Dedifferentiated amniotic fluid mesenchymal stem cell (primary cell): ENCODE data around the gene MED12L.

Experiments used
- DNase-seq: peaks from one replicate; pipeline ENCODE4 v3.0.0-alpha.2; 2016; ENCODE audit errors: extremely low spot score

Gene MED12L

DNA sequence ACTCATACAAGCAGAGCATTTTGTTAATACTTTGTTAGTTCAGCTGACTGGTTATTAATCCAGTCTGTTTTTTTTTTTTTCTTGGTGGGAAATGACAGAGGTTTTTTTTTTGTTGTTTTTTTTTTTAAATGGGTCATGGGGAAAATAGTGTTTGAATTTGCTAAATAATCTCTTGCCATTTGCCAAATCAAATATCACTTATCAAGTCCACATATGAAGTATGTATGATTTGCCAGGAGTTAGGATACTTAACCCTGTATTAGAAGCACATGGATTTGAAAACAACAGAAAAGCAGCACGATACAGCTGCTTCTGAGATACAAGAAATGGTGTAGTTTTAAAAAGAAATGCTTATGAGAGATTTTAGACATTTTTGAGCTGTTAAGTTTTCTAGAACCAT is 171.3 kb downstream of the MED12L start:
- no peak for DNase-seq

DNA sequence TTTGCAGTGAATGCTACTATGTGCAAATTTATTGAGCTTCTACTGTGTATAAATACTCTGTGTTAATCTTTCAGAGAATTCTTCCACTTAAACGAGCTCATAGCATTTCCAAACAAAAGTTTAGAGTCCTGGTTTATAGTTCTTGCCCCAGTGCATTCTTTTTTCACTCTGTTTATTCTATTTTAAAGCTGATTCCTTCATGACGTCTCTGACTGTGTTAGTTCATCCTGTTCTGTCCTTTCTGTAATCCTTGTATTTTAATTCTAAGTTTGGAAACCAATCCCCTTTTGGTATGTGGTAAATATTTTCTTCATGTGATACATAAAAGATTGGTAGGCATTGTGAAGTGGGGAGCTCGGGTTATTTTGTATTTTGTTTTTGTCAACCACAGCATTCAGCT is 174.2 kb downstream of the MED12L start:
- DNase-seq, result no peak

DNA sequence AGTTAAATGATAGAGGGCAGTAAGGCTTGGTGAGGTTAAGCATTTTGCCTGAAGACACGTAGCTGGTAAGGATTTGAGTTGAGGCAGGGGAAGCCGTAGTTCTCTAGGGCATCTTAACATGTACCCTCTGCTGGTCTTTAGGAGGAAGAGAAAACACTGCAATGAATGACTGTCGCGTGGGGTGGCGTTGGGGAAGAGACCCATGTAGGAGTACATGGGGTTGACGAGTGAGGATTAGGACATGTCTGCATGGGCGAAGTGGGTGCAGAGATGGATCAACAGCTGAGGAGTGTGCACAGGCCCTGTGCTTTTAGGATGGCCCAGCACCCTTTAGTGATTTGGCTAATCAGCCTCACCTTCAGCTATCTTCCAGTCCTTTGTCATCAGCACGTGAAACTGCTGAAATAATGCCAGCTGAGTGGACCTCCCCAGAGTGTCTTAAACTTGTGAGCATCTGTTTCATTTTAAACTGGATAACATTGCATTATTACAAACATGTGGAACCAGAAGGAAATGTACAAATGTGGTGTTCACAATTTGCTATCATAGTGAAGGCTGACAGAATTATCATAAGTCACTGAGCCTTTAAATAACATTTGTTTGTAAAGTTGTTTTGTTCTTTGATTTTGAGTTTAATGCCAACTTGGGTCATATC is 177.5 kb downstream of the MED12L start:
- DNase-seq, result no peak

GRCh38 chr3:151264605-151265004 is 179.1 kb downstream of the MED12L start:
- DNase-seq, result no peak

- no peak for DNase-seq
These were observed 179.7 kb downstream of the MED12L start for GRCh38 chr3:151265166-151265565.

GRCh38 chr3:151265866-151266265 is 180.4 kb downstream of the MED12L start:
- DNase-seq, result no peak

DNA sequence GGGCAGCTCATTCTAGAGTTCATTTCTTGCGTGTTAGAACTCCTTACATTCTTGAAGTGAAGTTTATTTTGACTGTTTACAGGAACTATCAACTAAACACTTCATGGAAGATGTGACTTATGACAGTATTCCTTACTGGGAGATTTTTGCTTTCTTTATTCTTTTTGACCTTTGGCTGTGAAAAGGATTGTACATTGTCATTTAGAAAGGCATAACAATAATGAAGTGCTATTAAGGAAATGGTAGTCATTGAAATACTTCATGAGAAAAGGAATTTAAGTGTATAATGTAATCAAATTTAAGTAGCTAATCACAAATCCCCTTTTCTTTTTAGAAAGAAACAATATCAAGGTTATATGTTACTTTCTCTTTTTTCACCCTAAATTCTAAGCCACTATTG is 181.6 kb downstream of the MED12L start:
- no peak for DNase-seq

DNA sequence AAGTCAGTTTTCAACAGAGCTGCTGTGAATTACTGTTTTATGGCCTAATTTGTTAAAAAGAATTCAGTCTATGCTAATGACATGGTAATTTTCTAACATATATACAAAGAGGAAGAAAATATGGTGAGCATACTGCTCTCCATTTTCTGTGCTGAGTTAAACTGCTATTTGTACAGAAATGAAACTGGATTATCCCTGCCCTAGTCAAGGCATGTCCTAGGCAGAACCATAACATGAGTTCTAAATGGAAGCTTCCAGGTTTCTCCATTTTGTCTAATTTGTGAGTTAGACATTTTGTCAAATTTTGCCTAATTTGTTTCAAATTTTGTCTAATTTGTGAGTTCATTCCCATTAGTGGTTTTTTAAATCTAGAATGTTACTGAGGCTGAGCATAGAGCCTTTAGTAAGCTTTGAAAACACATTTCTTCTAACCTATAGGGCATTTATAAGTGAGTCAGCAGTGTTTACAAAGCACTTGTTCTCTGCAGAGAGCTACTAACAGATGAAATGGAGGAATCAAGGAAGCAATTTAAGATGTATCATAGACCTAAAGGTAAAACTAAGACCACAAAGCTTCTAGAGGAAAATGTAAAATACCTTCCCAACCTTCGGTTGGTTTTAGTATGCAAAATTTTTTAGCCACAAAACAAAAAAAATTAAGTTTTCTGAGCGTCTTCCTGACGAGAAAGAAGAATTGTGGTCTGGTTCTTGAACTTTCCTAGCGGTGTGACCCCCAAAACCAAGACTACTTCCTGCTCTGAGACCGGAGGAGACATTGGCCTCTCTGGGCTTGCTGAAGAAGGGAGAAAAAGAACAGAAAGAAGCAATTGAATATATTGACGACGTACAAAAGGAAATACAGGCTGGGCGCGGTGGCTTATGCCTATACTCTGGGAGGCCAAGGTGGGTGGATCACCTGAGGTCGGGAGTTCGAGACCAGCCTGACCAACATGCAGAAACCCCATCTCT is 183.1 kb downstream of the MED12L start:
- DNase-seq, result no peak

- no peak for DNase-seq
These were observed 184.2 kb downstream of the MED12L start for GRCh38 chr3:151269631-151270030.

GRCh38 chr3:151275091-151275490 is 189.6 kb downstream of the MED12L start:
- DNase-seq, result no peak

GRCh38 chr3:151276038-151276686 is 190.7 kb downstream of the MED12L start:
- no peak for DNase-seq

DNA sequence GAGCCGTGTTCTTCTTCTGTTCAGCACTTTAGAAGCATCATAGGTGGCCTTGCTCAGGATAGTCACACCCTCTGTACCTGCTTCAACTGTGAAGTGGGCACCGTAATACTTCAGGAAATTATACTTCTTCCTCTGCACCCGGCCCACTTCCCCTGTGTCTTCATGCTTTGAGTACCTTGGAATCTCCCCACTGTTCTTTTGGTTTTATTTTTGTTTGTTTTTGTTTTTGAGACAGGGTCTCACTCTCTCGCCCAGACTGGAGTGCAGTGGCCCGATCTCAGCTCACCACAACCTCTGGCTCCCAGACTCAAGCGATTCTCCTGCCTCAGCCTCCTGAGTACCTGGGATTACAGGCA is 191.2 kb downstream of the MED12L start:
- DNase-seq, result no peak

DNA sequence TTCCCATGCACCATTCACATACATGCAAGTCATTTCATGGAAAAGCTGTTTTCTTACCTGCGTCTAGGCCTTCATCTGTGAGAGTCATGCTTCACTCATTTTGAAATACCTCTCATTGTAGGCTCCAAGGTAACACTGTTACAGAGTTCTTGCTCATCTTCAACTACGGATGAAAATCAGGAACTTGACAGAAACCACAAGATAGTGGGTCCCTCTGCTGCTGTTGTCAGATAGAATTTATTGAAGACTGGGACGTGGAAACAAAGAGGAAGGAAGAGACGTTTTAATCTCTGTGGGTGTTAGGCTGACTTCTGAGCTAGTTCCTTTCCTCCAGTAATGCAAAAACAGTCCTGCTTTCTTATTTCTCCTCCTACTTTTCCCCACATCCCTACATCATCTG is 192.8 kb downstream of the MED12L start, which contains the start of gene P2RY14:
TSS of gene P2RY14 (minus strand) at position 313 of the 400 bp plus-strand sequence. CDS start 64,226 bp downstream, outside the sequence.
- DNase-seq, result no peak

- DNase-seq, result no peak
These were observed 196.3 kb downstream of the MED12L start for GRCh38 chr3:151281671-151282324.

GRCh38 chr3:151282921-151283320 is 197.5 kb downstream of the MED12L start:
- DNase-seq, result peak; percentile 66

DNA sequence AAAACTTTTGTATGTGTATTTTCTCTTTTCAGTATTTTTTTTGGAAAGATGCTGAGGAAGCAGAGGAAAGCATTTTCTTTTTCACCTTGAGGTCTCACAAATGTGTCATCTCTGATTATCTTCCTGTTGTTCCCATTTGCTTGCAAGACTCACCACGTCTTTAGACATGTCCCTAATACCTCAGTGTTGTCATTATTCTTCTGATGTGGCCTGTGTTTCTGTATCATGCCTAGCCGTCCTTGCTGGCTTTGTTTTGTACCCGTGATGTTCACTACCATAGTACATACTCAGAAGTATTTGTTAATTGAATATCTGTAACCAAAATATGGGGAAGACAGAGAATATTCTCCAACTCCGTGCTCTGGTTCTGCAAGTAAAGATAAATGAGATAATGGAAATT is 197.9 kb downstream of the MED12L start:
- no peak for DNase-seq

DNA sequence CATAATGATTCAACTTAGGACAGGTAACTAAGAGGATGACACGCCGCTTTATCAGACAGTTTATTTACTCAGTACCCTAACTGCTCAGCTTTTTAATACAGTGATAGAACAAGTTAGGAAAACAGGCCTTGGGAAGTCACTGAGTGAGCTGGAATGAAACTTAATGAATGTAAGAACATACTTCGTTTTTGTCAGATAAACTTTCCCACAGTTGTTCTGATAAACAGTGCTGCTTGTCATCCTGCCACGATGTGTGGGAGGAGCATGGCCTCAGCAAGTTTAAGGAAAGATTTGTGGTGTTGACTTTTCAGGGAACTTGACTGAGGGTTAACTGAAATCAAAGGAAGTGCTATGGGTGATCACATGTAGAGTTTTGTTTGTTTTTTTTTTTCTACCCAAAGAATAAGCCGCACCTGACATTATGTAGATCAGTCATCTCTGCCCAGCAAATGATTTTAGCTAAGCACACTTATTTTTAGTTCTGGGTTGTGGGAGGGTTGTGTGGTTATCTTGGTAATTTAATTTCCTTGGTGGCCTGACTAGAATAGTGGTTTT is 198.5 kb downstream of the MED12L start:
- DNase-seq, result no peak

DNA sequence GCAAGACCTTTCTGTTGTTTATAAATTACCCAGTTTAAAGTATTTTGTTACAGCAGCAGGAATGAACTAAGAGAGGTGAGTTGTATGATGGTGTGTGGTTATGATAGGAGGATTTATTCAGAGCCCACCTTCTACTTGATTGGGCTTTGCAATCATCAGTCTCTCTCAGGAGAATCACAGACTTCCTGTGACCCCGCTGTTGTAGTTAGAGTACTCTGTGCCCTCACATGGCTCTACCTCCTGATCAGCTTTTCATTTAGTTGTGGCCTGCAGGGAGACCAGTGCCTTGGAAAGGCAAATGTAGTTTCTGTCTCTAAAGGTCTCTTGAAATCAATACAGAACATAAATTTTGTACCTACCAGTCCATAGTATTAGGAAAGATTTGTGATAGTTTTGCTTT is 200.5 kb downstream of the MED12L start:
- no peak for DNase-seq

- no peak for DNase-seq
These were observed 204.0 kb downstream of the MED12L start for GRCh38 chr3:151289445-151289844.

DNA sequence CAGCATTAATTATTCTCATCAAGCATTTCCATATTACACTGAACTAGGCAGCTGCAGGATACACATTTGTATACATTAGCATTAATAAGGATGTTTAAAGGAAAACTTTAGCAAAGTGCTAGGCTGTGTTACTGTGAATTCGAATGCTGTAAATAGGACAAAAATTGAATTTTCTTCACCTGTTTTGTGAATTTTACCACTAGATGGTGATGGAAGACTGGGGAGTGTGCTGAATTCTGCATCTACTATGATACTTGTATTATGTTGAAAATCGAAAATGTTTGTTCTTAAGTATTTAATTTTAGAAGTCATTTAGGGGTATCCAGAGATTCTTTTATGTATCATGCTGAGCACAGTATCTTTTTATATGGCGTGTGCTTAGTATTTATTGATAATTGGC is 205.2 kb downstream of the MED12L start:
- DNase-seq, result peak; percentile 35

DNA sequence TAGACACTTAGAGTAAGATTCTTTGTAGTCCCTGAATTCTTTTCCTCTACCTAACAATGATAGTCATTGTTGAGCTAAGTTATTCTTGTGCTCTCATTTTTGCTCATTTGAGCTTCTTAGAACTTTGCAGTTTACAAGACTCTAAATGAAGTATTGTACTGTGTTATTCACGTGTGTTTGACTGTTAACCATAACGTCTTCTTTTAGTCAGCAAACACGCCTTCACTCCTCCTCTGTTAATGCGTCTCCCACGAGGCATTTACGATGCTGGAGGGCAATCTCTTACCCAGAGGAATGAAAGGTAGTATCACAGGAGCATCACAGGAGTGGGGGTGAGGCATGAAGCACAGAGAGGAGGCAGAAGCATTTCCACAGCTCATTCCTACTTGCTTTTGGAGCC is 207.7 kb downstream of the MED12L start:
- DNase-seq, result no peak

DNA sequence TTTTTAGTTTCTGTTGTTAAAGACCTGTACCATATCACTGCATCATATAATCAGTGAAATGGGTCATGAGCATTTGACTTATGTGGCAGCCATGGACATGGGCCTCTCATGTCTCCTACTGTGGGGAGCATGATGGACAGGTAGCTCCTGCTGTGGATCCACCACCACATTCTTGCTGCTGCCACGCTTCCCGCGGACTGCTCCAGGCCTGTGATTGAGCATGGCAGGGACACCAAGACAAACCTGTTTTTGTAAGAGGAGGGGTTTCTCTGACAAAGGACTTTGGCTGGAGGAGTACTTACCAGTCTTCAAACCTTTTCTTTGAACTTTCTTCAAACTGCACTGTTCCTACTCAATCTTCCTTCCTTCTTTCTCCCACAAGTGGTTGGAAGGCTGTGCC is 210.8 kb downstream of the MED12L start:
- no peak for DNase-seq
